GM12892 (cell line): ENCODE measurements around the gene TAP1.

Source experiments
- POLR2A ChIP-seq: IDR thresholded peaks from 2 replicates; pipeline ENCODE4 v1.6.1; 2011; ENCODE audit warnings: low read depth, low read length, control low read depth
- POLR2AphosphoS5 ChIP-seq: IDR thresholded peaks from 2 replicates; pipeline ENCODE4 v1.6.1; 2011; ENCODE audit warnings: low read depth, low read length, control low read depth
- TAF1 ChIP-seq: IDR thresholded peaks from 2 replicates; pipeline ENCODE4 v1.6.1; 2011; ENCODE audit warnings: low read depth, mild to moderate bottlenecking, control low read depth, low read length, borderline replicate concordance

DNA sequence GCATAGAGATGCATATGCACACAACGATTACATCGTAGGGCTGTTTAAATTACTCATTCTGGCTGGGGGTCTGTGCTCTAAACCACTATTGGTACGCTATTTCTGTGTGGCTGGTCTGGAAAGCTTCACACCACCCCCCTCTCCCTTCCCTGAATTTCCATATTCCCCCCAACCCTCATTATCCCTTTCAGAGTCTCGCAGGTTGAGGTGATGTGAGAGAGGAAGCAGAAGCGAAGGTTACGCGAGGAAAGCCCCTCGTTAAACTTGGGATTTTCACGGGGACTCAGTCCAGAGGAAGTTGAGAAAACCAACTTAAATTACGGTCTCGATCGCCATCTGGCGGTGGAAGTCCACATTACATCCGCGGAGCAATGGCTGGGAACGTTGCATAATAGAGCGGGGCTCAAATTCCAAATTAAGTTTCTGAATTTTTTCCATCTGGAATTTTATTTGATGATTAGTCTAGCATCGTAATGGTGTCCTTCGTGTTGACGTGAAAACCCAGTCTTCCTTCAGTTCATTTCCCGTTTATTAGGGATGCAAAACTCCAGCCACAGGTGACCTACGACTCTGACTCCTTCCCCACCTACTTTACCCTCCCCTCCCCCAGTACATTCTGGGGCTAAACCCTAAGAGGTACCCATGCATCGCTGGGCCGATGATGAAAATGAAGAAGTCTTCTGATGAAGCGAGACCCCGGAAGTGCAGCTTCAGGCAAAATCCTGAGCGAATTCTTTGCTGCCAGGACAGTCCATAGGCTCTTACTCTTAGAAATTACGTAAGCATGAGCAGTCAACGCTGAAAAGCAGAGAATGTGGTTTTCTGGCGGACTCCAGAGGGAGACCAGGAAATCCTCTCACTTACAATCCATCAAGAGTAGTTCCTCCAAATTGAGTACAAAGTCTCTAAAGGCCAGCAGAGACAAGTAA lies 56.4 kb downstream of the TAP1 start:
- no peak for TF ChIP-seq POLR2AphosphoS5
- TF ChIP-seq POLR2A = no peak
- no peak for TF ChIP-seq TAF1
